Measurements from ENCODE around the gene ALAS1.

The ALAS1 gene

DNA sequence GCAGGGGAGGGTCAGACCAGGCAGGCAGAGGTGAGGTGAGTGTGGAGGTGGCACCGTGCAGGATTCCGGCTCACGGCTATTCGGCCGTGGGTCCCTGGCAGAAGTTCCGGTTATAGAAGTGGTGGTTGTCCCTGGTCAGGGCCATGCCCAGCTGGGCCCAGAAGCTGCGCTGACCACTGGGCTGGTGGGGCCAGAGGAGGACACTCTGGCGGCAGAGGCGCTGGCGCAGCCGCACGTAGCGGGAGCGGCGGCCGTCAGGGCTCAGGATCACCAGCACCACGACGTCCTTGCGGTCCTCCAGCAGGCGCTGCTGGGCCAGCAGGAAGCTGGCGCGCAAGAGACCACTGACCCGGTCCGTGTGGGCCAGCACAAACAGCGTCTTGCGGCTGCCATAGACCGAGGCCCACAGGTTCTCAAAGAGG, 23.2 kb downstream of the ALAS1 start:
- no peak for DNase-seq (ENCODE audit: low read depth)

DNA sequence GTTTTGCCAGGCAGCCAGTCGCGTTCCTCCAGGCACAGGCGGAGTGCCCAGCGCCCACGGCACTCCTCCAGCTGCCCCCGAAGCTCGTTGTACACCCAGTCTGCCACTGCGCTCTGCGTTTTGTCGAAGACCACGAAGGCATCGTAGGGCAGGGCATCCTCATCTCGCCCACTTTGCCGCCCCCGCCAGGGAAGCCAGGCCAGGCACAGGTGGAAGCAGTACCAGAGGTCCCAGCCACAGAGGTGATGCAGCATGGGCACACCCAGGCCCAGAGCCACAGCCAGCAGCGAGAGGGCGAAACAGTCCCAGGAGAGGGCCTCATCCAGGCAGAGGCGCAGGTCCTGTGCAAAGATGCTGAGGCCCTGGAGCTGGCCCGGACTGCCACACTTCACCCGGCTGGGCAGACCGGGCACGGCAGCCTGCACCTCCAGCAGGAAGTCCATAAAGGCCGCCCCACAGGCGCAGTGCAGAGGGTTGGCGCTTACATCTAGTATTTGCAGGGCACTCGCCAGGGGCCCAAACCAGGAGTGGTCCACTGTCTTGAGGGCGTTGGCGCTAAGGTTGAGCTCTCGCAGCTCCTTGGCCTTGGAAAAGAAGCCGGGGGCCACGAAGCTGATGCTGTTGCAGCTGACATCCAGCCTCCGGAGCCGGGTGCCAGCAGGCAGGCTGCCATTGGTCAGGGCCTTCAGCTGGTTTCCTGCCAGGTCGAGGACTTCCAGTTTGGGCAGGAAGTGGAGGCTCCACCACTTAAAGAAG, 23.8 kb downstream of the ALAS1 start:
- no peak for DNase-seq (ENCODE audit: low read depth)

DNA sequence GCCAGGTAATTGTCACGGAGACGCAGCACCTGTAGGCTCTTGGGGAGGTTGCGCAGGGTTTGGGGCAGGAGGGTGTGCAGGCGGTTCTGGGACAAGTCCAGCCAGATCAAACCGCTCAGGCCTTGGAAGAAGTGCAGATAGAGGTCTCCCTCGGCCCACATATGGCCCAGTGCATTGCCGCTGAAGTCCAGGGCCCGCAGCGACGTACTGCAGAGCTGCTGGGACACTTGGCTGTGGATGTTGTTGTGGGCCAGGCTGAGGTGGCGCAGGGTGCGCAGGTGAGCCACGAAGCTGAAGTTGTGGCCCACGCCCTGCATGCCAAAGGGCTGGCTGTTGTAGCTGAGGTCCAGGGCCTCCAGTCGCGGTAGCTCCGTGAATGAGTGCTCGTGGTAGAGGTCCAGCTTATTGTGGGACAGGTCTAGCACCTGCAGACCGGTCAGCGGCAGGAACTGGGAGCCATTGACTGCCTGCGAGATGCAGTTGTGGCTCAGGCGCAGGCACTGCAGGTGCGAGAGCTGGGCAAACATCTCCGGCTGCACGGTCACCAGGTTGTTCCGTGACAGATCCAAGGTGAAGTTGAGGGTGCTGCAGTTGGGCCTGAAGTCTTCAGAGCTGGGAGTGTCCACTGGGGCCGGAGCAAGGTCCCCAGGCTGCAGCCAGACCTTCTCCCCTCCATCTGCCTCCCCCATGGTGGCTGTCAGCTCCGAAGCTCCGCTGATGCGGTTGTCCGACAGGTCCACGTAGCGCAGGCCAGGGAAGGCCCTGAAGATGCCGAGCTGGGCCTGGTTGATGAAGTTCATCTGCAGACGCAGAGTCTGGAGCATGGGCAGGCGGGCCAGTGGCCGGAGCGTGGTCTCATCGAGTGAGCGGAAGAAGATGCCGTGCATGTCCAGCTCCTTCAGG, 24.6 kb downstream of the ALAS1 start:
- DNase-seq (ENCODE audit: low read depth), result no peak

DNA sequence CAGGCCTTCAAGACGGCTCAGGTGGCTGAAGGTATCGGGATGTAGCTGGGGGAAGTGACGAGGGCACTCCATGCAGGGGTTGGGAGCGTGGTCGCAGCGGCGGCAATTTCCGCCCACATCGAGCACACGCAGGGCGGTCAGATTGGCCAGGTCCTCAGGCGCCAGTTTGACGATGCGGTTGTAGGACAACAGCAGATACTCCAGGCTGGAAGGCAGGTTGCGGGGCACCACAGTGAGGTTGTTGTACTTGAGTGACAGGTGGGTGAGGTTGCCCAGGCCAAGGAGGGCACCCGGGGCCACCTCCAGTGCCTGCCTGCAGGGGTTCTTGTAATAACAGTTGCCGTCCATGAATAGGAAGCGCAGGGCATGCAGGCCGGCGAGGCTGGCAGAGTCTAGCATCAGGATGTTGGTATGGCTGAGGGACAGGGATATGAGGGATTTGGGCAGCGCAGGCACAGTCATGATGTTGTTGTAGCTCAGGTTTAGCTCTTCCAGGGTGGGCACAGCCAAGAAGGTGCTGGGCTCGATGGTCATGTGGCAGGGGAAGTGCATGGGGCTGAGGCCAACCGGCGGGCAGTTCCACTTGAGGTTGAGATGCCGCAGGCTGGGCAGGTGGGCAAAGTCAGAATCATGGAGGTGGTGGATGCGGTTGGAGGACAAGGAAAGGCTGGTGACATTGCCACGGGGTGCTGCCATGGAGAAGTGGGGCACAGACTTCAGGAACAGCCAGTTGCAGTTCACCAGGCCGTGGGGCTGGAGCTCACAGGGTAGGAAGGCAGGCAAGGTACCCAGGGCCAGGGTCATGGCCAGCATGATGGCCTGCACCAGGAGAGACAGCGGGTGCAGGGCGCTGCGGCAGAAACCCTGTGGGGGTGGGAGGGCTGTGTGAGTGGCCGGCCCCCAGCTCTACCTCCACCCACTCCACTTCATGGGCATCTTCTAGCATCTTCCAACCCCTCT, 25.8 kb downstream of the ALAS1 start:
- DNase-seq (ENCODE audit: low read depth), result no peak

DNA sequence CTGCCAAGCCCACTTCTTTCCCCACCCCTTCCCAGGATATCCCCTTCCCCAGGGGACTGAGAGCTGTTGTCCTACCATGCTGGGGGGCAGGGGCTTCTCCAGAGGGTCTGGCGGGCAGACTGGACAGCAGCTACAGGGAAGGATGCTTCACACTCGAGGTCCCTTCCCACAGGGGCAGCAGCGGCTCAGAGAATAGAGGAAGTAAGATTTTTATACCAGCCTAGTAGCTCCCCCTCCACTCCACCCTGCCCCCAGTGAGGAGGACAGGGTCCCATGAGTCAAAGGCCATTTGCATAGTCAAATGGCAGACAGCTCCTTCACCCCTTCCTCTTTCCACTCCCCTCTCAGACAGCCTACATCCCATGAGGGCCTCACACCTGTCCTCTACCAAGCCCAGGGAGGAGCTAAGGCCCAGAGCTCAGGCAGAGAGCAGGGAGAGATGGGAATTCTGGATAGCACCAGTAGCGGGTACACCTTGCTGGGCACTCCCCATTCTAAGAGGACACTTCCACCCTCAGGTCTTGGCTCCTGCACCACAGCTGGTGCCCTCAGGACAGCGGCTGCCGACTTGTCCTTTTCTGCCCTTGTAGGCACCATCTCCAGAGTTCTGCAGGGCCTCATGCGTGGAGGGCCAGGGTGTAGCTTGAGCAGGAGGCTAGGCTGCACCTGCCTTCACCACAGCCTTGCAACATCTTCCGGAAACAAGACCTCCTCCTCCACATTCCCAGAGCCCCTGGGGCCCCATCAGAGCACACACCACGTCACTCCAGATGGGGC, 27.7 kb downstream of the ALAS1 start, which contains the start of gene TLR9:
TSS of gene TLR9 (minus strand) at position 194 of the 777 bp plus-strand sequence. CDS start at position 78, 116 bp downstream.
- no peak for DNase-seq (ENCODE audit: low read depth)

DNA sequence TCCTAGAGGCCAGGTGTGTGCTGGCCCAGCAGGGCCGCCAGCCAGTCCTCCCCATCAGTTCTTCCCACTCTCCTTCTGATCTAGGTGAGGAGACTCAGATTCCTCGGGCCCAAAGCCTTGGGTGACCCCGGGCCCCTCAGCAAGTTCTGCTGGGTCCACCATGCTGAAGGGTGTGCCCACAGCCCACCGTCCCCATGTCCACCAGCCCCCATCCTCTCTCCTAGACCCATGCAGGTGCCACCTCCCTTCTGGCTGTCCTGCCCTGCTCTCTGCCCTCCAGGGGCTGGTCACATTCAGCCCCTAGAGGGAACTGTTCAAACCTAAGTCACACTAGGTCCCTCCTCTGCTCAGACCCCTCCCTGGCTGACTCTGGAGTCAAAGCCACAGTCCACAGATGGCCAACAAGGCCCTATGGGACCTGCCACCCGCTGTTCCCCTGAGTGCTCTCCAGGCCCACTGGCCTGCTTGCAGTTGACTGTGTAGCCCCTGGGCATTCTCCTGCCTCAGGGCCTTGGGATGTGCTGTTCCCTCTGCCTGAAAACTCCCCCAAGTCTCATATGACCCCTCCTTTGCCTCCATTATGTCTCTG, 28.4 kb downstream of the ALAS1 start:
- DNase-seq (ENCODE audit: low read depth), result no peak

DNA sequence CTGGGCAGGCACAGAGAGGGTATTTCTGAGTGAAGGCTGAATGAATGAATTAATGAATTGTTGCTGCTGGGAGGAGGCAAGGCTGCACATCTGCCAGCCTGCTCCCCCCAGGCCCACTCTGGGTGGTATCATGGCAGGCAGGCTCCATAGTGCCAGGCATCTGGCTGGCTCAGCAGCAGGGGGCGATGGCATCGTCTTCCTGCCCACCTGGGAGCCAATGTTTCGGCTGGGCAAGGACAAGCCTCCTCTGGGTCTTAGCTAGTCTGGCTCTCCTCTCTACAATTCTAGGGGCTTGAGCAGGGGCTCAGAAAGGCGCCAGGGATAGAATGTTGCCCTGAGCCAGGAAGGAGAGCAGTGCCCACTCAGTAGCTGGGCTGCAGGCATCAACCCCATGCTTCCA, 29.2 kb downstream of the ALAS1 start:
- DNase-seq (ENCODE audit: low read depth), result no peak

DNA sequence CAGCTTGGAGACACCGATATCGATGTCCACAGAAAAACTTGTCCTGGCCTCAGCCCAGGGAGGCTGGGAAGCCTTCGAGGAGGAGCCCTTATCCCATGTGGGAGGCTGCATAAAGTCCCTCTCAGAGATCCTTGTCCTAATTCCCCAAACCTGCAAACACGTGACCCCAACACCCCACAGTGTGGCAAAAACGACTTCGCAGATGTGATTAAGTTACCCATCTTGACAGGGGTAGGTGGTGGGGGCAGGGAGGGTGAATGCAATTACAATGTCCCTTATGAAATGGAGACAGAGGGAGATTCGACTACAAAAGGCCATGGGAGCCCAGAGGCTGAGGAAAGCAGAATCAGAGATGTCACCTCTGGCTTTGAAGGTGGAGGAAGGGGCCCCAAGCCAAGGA, 29.8 kb downstream of the ALAS1 start:
- DNase-seq (ENCODE audit: low read depth), result no peak

DNA sequence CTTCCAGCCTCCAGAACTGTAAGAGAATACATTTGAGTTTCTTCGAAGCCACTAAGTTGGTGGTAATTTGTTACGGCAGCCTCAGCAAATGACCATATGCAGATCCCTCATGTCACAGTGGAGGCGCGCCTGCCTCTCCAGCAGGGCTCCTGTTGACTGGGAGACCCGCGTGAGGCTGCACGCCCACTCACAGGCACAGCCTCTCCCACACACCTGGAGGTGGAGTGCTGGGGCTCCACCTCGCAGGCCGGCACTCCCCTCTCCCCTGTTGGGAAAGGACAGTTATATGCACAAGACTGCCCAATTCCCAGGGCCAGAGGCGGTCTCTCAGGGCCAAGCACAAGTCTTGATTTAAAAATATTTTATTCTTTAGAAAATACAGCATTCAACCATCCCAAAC, 30.3 kb downstream of the ALAS1 start:
- DNase-seq (ENCODE audit: low read depth), result no peak

DNA sequence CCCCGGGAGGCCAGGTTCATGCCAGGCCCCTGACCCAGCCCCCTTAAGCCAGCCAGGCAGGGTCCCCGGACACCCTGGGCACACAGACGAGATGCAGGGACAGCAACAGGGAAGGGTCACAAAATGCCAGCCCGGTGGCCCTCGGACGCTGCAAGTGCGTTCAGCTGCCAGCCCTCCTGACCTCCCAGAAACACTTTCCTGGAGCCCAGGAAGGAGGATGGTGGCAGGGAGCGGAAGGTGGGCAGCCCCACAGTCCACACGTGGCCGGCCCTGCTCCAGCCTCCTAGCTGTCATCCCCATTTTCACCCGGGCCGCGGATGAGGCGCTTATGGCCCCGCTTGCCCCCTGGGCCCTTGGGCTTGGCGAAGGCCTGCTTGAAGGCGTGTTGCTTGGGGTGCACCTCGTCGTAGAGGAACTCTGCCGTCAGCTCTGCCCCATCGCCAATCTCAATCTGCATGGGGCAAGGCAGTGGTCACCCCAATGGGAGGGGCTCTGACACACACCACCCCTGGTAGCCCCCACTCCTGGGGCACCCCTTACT, 30.9 kb downstream of the ALAS1 start:
- DNase-seq (ENCODE audit: low read depth), result no peak

DNA sequence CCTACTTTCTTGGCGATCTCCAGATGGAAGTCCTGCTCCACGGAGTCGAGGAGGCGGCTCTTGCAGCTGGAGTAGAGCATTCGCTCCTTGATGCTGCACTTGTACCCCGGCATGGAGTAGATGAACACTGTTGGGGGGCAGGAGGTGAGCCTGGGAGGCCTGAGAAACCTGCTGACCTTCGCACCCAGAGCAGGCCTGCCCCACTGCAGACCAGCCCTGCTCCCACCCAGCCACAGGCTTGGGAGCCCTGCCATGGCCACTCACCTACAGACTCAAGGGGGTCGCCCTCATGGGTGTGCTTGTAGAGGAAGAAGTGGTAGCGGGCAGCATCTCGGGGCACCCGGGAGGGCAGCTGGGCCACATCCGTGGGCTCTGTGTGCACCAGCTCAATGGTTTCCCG, 31.7 kb downstream of the ALAS1 start:
- no peak for DNase-seq (ENCODE audit: low read depth)

DNA sequence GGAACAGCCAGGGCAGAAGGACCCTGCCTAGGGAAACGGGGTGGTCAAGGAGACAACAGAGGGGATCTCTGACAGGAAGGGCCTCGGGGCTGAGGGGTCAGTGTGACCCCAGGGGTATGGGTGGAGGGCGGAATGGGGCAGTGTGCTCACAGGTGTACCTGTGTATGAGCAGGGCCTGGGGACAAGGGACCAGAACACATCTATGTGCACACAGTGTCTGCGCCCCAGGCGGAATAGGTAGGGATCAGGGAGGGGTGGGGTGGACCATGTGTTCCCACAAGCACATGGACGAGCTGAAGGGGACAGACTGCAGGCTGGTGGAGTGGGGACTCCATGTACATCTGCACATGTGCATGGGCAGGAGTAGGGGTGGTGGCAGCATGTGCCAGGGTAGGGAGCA, 32.5 kb downstream of the ALAS1 start:
- no peak for DNase-seq (ENCODE audit: low read depth)

DNA sequence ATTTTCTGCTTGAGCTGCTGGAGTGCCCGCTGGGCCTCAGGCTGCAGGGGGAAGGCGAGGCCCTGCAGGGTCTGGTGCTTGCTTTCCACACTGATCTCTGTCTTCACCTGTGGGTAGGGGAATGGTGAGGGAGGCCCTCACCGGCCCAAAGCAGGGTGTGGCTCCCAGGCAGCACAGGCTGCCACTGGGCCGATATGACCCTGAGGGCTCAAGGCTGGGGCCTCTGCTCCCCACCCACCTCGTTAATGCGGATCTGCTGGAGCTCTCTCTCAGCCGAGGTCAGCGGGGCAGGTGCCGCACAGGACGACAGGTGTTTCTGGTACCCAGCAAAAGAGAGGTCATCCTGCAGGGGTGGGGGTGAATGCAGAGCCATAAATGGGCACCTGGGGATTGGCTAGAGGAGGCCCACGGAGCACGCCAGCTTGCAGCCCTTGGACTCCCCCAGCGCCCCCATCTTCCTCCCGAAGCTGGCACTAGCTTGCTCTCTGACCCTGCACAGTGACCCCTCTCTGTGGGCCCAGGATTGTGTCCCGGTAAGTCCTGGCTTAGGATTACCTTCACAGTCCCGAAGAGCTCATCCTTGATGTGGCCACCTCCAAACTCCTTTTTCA, 33.0 kb downstream of the ALAS1 start:
- DNase-seq (ENCODE audit: low read depth), result no peak

DNA sequence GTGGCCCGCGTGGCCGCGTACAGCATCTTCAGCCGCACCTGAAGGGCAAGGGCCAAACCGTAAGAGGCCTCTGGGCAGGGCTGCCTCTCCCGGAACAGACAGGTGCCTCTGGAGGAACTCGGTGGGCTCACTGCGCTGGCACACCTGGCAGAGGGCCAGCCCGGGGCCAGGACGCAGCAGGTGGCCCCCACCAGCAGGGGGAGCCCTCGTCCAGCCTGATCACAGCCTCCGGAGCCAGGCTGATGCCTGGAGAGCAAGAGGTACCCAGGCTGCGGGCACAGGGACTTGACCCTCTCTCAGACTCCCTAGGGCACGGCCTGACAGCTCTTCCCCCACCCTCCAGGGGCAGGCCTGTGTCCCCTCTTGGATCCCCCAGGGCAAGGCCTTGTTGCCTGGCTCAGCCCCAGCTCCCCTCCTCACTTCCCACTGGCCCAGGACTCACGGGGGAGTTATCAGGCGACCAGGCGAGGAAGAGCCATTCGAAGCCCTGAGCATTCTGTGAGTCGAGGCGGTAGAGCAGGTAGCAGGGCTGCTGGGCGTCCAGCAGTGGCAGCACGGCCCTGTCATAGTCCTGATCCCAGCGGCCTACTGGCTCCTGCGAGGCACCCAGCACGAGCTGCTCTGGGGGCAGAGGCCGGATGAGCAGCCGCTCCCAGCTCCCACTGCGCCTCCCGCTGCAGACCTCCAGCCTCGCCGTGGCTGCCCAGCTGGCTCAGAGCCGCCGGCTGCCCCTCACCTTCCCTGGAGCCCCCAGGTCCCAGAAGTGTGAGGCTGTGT, 33.7 kb downstream of the ALAS1 start:
- DNase-seq (ENCODE audit: low read depth), result no peak

DNA sequence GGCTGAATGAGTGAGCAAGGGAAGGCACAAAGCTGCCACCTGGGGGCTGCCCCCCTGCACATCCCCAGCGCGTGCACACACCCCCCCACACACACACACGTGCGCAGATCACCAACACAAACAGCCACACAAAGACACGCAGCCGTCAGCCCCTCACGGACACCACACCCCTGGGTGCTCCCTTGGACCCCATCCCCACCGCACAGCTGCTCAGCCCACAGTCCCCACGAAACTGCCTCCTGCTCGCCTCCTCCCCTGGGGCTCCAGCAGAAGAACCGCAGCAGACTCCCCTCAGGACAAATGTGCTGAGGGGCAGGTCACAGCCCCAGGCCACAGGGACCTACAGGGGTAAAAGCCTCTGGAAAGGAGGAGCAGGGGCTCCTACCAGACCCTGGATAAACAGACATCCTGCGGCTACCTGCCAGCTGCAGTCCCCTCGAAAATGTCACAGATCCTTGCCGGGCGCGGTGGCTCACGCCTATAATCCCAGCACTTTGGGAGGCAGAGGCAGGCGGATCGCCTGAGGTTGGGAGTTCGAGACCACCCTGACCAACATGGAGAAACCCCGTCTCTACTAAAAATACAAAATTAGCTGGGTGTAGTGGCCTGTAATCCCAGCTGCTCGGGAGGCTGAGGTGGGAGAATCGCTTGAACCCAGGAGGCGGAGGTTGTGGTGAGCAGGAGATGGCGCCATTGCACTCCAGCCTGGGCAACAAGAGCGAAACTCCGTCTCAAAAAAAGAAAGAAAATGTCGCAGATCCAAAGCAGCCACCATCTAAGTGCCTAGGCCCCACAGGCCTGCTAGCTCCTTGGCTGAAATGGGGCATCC, 34.5 kb downstream of the ALAS1 start:
- DNase-seq (ENCODE audit: low read depth), result no peak

DNA sequence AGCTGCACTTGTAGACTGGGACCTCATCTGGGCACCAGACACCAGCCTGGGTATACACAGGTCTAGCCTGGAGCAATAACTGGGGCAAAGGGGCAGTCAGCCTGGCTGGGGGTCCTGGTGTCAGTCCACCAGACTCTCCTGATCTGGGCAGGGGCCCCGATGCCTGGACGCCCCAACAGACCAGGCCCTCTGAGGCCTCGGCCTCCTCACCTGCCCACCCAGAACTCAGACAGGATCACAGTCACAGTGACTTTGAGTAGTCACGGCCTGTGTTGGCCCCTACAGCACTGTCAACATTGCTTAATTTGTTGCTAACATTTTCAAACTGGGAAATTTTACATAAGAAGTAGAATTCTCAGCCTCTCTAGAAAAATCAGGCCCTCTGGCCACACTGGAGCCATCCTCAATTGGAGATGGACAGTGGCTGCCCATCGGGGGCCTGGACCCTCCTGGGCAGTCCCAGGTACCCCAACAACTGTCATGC, 35.2 kb downstream of the ALAS1 start:
- DNase-seq (ENCODE audit: low read depth), result no peak

DNA sequence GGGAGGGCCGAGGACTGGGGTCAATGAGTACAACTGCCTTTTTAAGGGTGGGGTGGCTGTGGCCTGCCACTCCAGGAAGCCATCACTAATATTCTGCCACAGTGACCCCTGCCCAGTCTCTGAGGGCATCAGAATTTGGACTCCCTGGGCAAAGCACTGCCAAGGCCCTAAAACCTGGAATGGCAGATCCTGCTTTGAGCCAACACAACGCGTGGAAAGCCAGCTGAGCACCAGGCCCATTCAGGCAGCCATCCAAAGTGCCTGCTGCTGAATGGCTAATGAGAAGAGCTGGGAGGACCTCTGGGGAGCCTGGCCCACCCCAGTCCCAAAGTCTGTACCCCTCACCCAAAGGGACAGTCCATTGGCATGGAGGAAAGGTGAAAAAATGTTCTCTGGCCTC, 36.0 kb downstream of the ALAS1 start:
- DNase-seq (ENCODE audit: low read depth), result no peak
